Measurements from ENCODE around the gene BRIP1.

The BRIP1 gene

DNA sequence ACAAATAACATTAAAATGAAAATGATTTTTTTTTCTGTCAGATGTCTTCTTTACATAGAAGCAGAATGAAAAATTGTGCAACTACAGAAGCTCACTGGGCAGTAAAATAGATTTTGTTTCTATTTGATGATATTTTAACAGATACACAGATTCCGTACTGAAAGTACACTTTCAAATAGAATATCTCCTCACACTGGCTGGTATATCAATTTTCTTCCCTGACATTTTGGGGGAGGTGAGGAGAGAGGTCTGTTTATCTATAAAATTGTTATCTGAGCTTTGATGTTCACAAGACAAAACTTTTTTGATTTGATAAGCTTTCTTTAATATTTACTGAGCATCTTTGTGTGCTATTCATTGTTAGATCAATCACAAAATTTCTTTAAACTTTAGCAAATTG lies 148.0 kb downstream of the BRIP1 start:
- no peaks in the 10 kb centered on the region for H3K79me1 ChIP-seq (ENCODE audit: low read length)
- no peaks in the 10 kb centered on the region for H3K9me3 ChIP-seq (ENCODE audit: insufficient read depth, low read depth, low read length)
- no peak overlapping the region for H3K4me3 ChIP-seq (ENCODE audit: low read depth, low read length)
- H3K27me3 ChIP-seq (ENCODE audit: insufficient read depth, low read length), result no peaks in the 10 kb centered on the region
- H3K18ac ChIP-seq (ENCODE audit: low read length), result no peak overlapping the region
- H3K23ac ChIP-seq (ENCODE audit: low read length), result no peak overlapping the region
- no peak overlapping the region for H4K8ac ChIP-seq (ENCODE audit: low read depth, low read length)
- no peak overlapping the region for H2BK5ac ChIP-seq (ENCODE audit: low read depth, low read length, poor library complexity)
- no peak overlapping the region for H3K4me2 ChIP-seq (ENCODE audit: low read length)
- no peaks in the 10 kb centered on the region for H3K79me2 ChIP-seq (ENCODE audit: control insufficient read depth, insufficient read depth, low read length, poor library complexity)
- H3K4ac ChIP-seq (ENCODE audit: low read depth, low read length), result no peak overlapping the region
- DNase-seq, result no peak
- WGBS (ENCODE audit: extremely low coverage, insufficient coverage, insufficient read length), result no CpG with 5 or more reads among the region's 1 CpG
- no peak overlapping the region for H3K27ac ChIP-seq (ENCODE audit: low read depth, low read length)
- H2AFZ ChIP-seq (ENCODE audit: insufficient read depth, low read length, poor library complexity), result no peak overlapping the region
- no peak overlapping the region for H2BK12ac ChIP-seq (ENCODE audit: low read length)
- no peaks in the 10 kb centered on the region for H3K36me3 ChIP-seq (ENCODE audit: control insufficient read depth in 1 of 2, insufficient read depth in 2 of 2, low read length in 2 of 2)
- no peak overlapping the region for H4K91ac ChIP-seq (ENCODE audit: low read depth, low read length)
- no peak overlapping the region for H3K14ac ChIP-seq (ENCODE audit: low read length)
- no peak overlapping the region for H3K9ac ChIP-seq (ENCODE audit: low read length)
- no peak overlapping the region for H2BK120ac ChIP-seq (ENCODE audit: insufficient read depth, low read length, poor library complexity)
- H3K4me1 ChIP-seq (ENCODE audit: control insufficient read depth in 1 of 2, insufficient read depth in 2 of 2, low read length in 2 of 2), result no peaks in the 10 kb centered on the region
- H4K12ac ChIP-seq (ENCODE audit: low read depth, low read length), result no peak overlapping the region
- no peak overlapping the region for H2AK5ac ChIP-seq (ENCODE audit: low read length)

DNA sequence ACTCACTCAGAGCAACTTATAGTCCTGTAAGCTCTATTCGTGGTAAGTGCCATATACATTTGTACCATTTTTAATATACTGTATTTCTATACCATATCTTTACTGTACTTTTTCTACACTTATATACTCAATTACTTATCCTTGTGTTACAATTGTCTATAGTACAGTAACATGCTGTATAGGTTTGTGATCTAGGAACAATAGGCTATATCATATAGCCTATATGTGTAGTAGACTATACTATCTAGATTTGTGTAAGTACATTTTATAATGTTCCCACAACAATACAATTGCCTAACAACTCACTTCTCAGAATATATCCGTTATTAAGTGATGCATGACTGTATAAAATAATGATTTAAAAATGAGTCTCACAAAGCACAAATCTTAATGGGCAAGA lies 149.0 kb downstream of the BRIP1 start:
- Histone ChIP-seq H4K12ac (ENCODE audit: low read depth, low read length) (no peak overlapping the region), H2BK12ac (ENCODE audit: low read length) (no peak overlapping the region), H3K4me1 (ENCODE audit: control insufficient read depth in 1 of 2, insufficient read depth in 2 of 2, low read length in 2 of 2) (no peaks in the 10 kb centered on the region), H3K36me3 (ENCODE audit: control insufficient read depth in 1 of 2, insufficient read depth in 2 of 2, low read length in 2 of 2) (no peaks in the 10 kb centered on the region), H3K18ac (ENCODE audit: low read length) (no peak overlapping the region), H4K8ac (ENCODE audit: low read depth, low read length) (no peak overlapping the region), H3K79me1 (ENCODE audit: low read length) (no peaks in the 10 kb centered on the region), H3K27ac (ENCODE audit: low read depth, low read length) (no peak overlapping the region), H3K9ac (ENCODE audit: low read length) (no peak overlapping the region), H3K4ac (ENCODE audit: low read depth, low read length) (no peak overlapping the region), H3K14ac (ENCODE audit: low read length) (no peak overlapping the region), H3K79me2 (ENCODE audit: control insufficient read depth, insufficient read depth, low read length, poor library complexity) (no peaks in the 10 kb centered on the region), H4K91ac (ENCODE audit: low read depth, low read length) (no peak overlapping the region), H3K23ac (ENCODE audit: low read length) (no peak overlapping the region), H2BK5ac (ENCODE audit: low read depth, low read length, poor library complexity) (no peak overlapping the region), H2AK5ac (ENCODE audit: low read length) (no peak overlapping the region), H3K9me3 (ENCODE audit: insufficient read depth, low read depth, low read length) (no peaks in the 10 kb centered on the region), H3K4me2 (ENCODE audit: low read length) (no peak overlapping the region), H3K4me3 (ENCODE audit: low read depth, low read length) (no peak overlapping the region), H2BK120ac (ENCODE audit: insufficient read depth, low read length, poor library complexity) (no peak overlapping the region), H2AFZ (ENCODE audit: insufficient read depth, low read length, poor library complexity) (no peak overlapping the region), H3K27me3 (ENCODE audit: insufficient read depth, low read length) (no peaks in the 10 kb centered on the region)
- no CpG with 5 or more reads among the region's 2 CpGs for WGBS (ENCODE audit: extremely low coverage, insufficient coverage, insufficient read length)
- DNase-seq, result no peak

DNA sequence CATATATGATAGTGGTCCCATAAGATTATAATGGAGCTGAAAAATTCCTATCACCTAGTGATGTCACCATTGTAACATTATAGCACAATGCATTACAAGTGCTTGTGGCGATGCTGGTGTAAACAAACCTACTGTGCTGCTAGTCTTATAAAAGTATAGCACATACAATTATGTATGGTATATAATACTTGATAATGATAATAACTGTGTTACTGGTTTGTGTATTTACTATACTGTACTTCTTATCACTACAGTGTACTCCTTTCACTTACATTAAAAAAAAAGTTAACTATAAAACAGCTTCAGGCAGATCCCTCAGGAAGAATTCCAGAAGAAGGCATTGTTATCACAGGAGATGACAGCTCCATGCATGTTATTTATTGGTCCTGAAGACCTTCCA lies 150.3 kb downstream of the BRIP1 start:
- no peaks in the 10 kb centered on the region for H3K4me1 ChIP-seq (ENCODE audit: control insufficient read depth in 1 of 2, insufficient read depth in 2 of 2, low read length in 2 of 2)
- no peak overlapping the region for H2AK5ac ChIP-seq (ENCODE audit: low read length)
- no peak overlapping the region for H3K9ac ChIP-seq (ENCODE audit: low read length)
- H3K79me2 ChIP-seq (ENCODE audit: control insufficient read depth, insufficient read depth, low read length, poor library complexity), result no peaks in the 10 kb centered on the region
- H2AFZ ChIP-seq (ENCODE audit: insufficient read depth, low read length, poor library complexity), result no peak overlapping the region
- no peak overlapping the region for H3K18ac ChIP-seq (ENCODE audit: low read length)
- no peak for DNase-seq
- no peaks in the 10 kb centered on the region for H3K27me3 ChIP-seq (ENCODE audit: insufficient read depth, low read length)
- no peak overlapping the region for H3K4ac ChIP-seq (ENCODE audit: low read depth, low read length)
- H3K4me3 ChIP-seq (ENCODE audit: low read depth, low read length), result no peak overlapping the region
- no peak overlapping the region for H2BK5ac ChIP-seq (ENCODE audit: low read depth, low read length, poor library complexity)
- H3K14ac ChIP-seq (ENCODE audit: low read length), result no peak overlapping the region
- no peak overlapping the region for H3K27ac ChIP-seq (ENCODE audit: low read depth, low read length)
- no peaks in the 10 kb centered on the region for H3K79me1 ChIP-seq (ENCODE audit: low read length)
- no peak overlapping the region for H2BK12ac ChIP-seq (ENCODE audit: low read length)
- H4K8ac ChIP-seq (ENCODE audit: low read depth, low read length), result no peak overlapping the region
- no peak overlapping the region for H4K91ac ChIP-seq (ENCODE audit: low read depth, low read length)
- no peak overlapping the region for H2BK120ac ChIP-seq (ENCODE audit: insufficient read depth, low read length, poor library complexity)
- H3K23ac ChIP-seq (ENCODE audit: low read length), result no peak overlapping the region
- no peaks in the 10 kb centered on the region for H3K36me3 ChIP-seq (ENCODE audit: control insufficient read depth in 1 of 2, insufficient read depth in 2 of 2, low read length in 2 of 2)
- H4K12ac ChIP-seq (ENCODE audit: low read depth, low read length), result no peak overlapping the region
- H3K9me3 ChIP-seq (ENCODE audit: insufficient read depth, low read depth, low read length), result no peaks in the 10 kb centered on the region
- no peak overlapping the region for H3K4me2 ChIP-seq (ENCODE audit: low read length)
- no CpG with 5 or more reads among the region's 1 CpG for WGBS (ENCODE audit: extremely low coverage, insufficient coverage, insufficient read length)

DNA sequence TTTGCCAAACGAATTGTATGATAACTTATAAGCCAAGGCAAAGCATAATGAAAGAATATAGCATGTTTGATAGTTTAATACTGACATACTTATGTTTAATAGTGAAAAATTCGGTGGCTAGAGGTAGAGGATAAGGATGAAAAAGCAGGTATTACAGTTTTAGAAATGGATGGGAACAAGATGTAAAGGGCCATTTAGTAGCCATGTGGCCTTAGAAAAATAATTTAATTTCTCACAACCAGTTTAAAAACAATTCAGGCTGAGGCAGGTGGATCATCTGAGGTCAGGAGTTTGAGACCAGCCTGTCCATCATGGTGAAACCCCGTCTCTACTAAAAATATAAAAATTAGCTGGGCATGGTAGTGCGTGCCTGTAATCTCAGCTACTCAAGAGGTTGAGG lies 152.8 kb downstream of the BRIP1 start:
- no CpG with 5 or more reads among the region's 4 CpGs for WGBS (ENCODE audit: extremely low coverage, insufficient coverage, insufficient read length)
- Histone ChIP-seq H4K91ac (ENCODE audit: low read depth, low read length) (no peak overlapping the region), H3K27ac (ENCODE audit: low read depth, low read length) (no peak overlapping the region), H2BK12ac (ENCODE audit: low read length) (no peak overlapping the region), H3K27me3 (ENCODE audit: insufficient read depth, low read length) (no peaks in the 10 kb centered on the region), H3K9ac (ENCODE audit: low read length) (no peak overlapping the region), H3K4me2 (ENCODE audit: low read length) (no peak overlapping the region), H3K4ac (ENCODE audit: low read depth, low read length) (no peak overlapping the region), H4K8ac (ENCODE audit: low read depth, low read length) (no peak overlapping the region), H3K18ac (ENCODE audit: low read length) (no peak overlapping the region), H3K36me3 (ENCODE audit: control insufficient read depth in 1 of 2, insufficient read depth in 2 of 2, low read length in 2 of 2) (no peaks in the 10 kb centered on the region), H2AK5ac (ENCODE audit: low read length) (no peak overlapping the region), H3K23ac (ENCODE audit: low read length) (no peak overlapping the region), H3K4me3 (ENCODE audit: low read depth, low read length) (no peak overlapping the region), H3K4me1 (ENCODE audit: control insufficient read depth in 1 of 2, insufficient read depth in 2 of 2, low read length in 2 of 2) (no peaks in the 10 kb centered on the region), H2BK120ac (ENCODE audit: insufficient read depth, low read length, poor library complexity) (no peak overlapping the region), H2BK5ac (ENCODE audit: low read depth, low read length, poor library complexity) (no peak overlapping the region), H3K79me1 (ENCODE audit: low read length) (no peaks in the 10 kb centered on the region), H3K14ac (ENCODE audit: low read length) (no peak overlapping the region), H3K9me3 (ENCODE audit: insufficient read depth, low read depth, low read length) (no peaks in the 10 kb centered on the region), H4K12ac (ENCODE audit: low read depth, low read length) (no peak overlapping the region), H3K79me2 (ENCODE audit: control insufficient read depth, insufficient read depth, low read length, poor library complexity) (no peaks in the 10 kb centered on the region), H2AFZ (ENCODE audit: insufficient read depth, low read length, poor library complexity) (no peak overlapping the region)
- no peak for DNase-seq
